GM21367 (cell line): Measurements from ENCODE around the gene KRTAP2-2.
"Not testable (repeated sequence)": the region's sequence is repeated elsewhere in the genome, so short reads cannot be mapped to it uniquely, and the experiment has no call there.

Experiments
- ATAC-seq: cut with Tn5 transposase; IDR thresholded peaks from one replicate; pipeline ENCODE4 v1.9.1; 2021; ENCODE audit not compliant: unreplicated experiment

The KRTAP2-2 gene

GRCh38 chr17:41055130-41055529, at the start of gene KRTAP2-2:
TSS of gene KRTAP2-2 (minus strand) at chr17:41055230. CDS start at chr17:41055211, 19 bp downstream.
- ATAC-seq = not testable (repeated sequence)

- ATAC-seq = not testable (repeated sequence)
These were observed 49.5 kb upstream of the KRTAP2-2 start for GRCh38 chr17:41104386-41105038.

GRCh38 chr17:41103896-41104295, 48.9 kb upstream of the KRTAP2-2 start:
- ATAC-seq = no peak

- ATAC-seq = no peak
These were observed 46.7 kb upstream of the KRTAP2-2 start, which contains the start of gene KRTAP4-16 for GRCh38 chr17:41101586-41102259. TSS of gene KRTAP4-16 (minus strand) at chr17:41102209. CDS start at chr17:41102209, 0 bp downstream.

- ATAC-seq = not testable (repeated sequence)
These were observed 44.9 kb upstream of the KRTAP2-2 start for GRCh38 chr17:41099682-41100480.

GRCh38 chr17:41098481-41098880, 43.5 kb upstream of the KRTAP2-2 start:
- ATAC-seq = no peak

GRCh38 chr17:41098042-41098441, 43.0 kb upstream of the KRTAP2-2 start, which contains the start of gene KRTAP4-8:
TSS of gene KRTAP4-8 (minus strand) at chr17:41098142. CDS start at chr17:41098084, 58 bp downstream.
- ATAC-seq = no peak

- ATAC-seq = no peak
These were observed 41.0 kb upstream of the KRTAP2-2 start for GRCh38 chr17:41096055-41096454.

- not testable (repeated sequence) for ATAC-seq
These were observed 33.8 kb upstream of the KRTAP2-2 start for GRCh38 chr17:41088760-41089352.

GRCh38 chr17:41084100-41084856, 29.2 kb upstream of the KRTAP2-2 start, which contains the start of gene KRTAP4-7:
TSS of gene KRTAP4-7 (plus strand) at chr17:41084150. CDS start at chr17:41084207, 57 bp downstream.
- ATAC-seq = not testable (repeated sequence)

- not testable (repeated sequence) for ATAC-seq
These were observed 28.4 kb upstream of the KRTAP2-2 start for GRCh38 chr17:41083427-41083826.

- no peak for ATAC-seq
These were observed 27.6 kb upstream of the KRTAP2-2 start for GRCh38 chr17:41082626-41083025.

- no peak for ATAC-seq
These were observed 21.8 kb upstream of the KRTAP2-2 start for GRCh38 chr17:41076788-41077187.

- ATAC-seq = no peak
These were observed 18.6 kb upstream of the KRTAP2-2 start for GRCh38 chr17:41073676-41074075.

GRCh38 chr17:41071606-41072360, 16.8 kb upstream of the KRTAP2-2 start:
- no peak for ATAC-seq

GRCh38 chr17:41069031-41069430, 14.0 kb upstream of the KRTAP2-2 start:
- no peak for ATAC-seq

- ATAC-seq = no peak
These were observed 12.3 kb upstream of the KRTAP2-2 start for GRCh38 chr17:41067281-41067680.

GRCh38 chr17:41065829-41066624, 11.0 kb upstream of the KRTAP2-2 start, which contains the start of gene KRTAP2-4:
TSS of gene KRTAP2-4 (minus strand) at chr17:41065879. CDS start at chr17:41065845, 34 bp downstream.
- ATAC-seq = no peak
